Measurements from ENCODE around the gene NUBP2.

NUBP2 gene

DNA sequence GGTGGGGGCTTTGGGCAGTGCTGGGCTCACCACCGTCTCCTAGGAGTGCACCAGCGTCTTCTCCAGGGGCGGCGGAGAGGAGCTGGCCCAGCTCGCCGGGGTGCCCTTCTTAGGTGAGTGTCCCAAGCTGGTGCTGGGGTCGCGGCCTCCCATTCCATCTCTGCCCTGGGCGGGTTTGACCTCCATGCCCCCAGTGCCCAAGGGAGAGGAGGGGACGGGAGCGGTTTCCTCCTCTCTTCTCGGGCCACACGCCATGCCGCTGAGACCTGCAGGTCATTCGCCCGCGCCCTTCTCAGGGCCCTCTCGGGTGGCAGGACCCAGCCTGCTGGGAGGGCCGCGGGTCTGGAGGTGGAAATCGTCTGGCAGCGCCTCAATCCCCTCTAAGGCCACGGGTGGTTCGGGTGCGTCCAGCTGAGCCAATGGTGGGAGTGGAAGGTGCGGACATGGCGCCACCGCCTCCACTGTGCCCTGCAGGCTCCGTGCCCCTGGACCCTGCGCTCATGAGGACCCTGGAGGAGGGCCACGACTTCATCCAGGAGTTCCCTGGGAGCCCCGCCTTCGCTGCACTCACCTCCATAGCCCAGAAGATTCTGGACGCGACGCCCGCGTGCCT is 5.4 kb downstream of the NUBP2 start:
- no peak overlapping the region for H3K4me3 ChIP-seq (ENCODE audit: low read depth, low read length)
- TF ChIP-seq, protein P1, sequence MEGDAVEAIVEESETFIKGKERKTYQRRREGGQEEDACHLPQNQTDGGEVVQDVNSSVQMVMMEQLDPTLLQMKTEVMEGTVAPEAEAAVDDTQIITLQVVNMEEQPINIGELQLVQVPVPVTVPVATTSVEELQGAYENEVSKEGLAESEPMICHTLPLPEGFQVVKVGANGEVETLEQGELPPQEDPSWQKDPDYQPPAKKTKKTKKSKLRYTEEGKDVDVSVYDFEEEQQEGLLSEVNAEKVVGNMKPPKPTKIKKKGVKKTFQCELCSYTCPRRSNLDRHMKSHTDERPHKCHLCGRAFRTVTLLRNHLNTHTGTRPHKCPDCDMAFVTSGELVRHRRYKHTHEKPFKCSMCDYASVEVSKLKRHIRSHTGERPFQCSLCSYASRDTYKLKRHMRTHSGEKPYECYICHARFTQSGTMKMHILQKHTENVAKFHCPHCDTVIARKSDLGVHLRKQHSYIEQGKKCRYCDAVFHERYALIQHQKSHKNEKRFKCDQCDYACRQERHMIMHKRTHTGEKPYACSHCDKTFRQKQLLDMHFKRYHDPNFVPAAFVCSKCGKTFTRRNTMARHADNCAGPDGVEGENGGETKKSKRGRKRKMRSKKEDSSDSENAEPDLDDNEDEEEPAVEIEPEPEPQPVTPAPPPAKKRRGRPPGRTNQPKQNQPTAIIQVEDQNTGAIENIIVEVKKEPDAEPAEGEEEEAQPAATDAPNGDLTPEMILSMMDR (IDR thresholded peaks at IDR 0.05; ENCODE audit: low read depth, low read length) = no peak
- no peak for DNase-seq
- H3K27ac ChIP-seq = no peak overlapping the region
- H3K27me3 ChIP-seq (ENCODE audit: insufficient read depth, low read depth, severe bottlenecking) = no peaks in the 10 kb centered on the region
- H3K36me3 ChIP-seq = peaks cover 63% of the 10 kb centered on the region
- H3K9me3 ChIP-seq (ENCODE audit: severe bottlenecking) = no peaks in the 10 kb centered on the region

DNA sequence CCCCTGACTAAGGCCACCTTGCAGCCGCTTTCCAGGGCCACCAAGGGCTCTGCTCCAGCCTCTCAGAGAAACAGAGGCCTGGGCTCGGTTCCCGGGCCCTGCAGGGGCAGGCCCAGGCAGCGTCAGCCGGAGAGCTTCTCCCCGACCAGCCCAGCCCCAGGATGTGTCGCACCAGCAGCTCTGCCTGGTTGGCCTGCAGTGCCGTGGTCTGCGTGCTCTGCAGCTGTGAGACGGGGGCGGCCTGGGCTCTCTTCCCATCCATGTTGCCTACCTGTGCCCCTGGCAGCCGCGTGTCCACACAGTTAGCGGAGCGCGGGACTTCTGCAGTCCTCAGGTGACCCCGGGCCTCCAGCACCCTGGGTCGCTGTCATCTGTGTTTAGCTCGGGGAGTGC is 5.9 kb downstream of the NUBP2 start:
- H3K36me3 ChIP-seq = peaks cover 63% of the 10 kb centered on the region
- H3K27ac ChIP-seq = no peak overlapping the region

DNA sequence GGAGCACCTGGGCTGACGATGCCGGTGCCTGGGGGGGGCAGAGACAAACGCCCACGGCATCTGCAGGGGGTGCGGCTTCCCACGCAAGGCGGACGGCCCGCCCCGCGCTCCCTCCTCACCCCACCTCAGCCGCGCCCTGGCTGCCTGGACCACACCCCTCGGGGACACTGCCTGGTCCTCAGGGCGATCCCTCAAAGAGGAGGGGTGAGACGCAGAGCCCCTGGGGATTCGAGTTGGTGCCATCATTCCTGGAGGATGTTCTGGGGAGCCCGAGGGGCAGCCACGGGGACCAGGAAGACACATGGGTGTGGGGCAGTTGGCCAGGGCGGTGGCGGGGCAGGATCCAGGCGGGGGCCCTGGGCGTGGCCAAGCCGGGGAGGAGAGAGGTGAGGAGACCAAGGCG is 6.9 kb downstream of the NUBP2 start:
- no peaks in the 10 kb centered on the region for H3K27me3 ChIP-seq (ENCODE audit: insufficient read depth, low read depth, severe bottlenecking)
- no peak overlapping the region for H3K4me3 ChIP-seq (ENCODE audit: low read depth, low read length)
- no peaks in the 10 kb centered on the region for H3K9me3 ChIP-seq (ENCODE audit: severe bottlenecking)
- peaks cover 58% of the 10 kb centered on the region for H3K36me3 ChIP-seq
- DNase-seq = no peak
- TF ChIP-seq, protein P1 (IDR thresholded peaks at IDR 0.05; ENCODE audit: low read depth, low read length) = no peak
- no peak overlapping the region for H3K27ac ChIP-seq

More for the DNA sequence above, 5.9 kb downstream of the NUBP2 start:
- H3K9me3 ChIP-seq (ENCODE audit: severe bottlenecking) = no peaks in the 10 kb centered on the region
- TF ChIP-seq, protein P1 (IDR thresholded peaks at IDR 0.05; ENCODE audit: low read depth, low read length) = no peak
- DNase-seq = no peak
- H3K4me3 ChIP-seq (ENCODE audit: low read depth, low read length) = no peak overlapping the region
- no peaks in the 10 kb centered on the region for H3K27me3 ChIP-seq (ENCODE audit: insufficient read depth, low read depth, severe bottlenecking)

DNA sequence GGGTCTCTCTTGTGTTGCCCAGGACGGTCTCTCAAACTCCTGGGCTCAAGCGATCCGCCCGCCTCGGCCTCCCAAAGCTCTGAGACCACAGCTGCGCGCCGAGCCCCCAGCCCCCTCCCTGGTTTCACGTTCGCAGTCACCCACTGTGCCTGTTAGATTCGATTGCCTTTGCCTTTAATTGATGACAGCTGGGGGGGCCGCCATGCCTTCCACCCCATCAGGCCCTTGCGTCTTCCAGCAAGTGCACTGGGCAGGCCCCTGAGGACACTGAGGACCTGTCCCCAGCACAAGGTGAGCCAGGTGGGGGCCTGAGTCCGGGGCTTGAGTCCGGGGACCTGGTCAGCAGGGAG is 7.5 kb downstream of the NUBP2 start:
- DNase-seq = no peak
- Histone ChIP-seq H3K4me3 (ENCODE audit: low read depth, low read length) (no peak overlapping the region), H3K36me3 (peaks cover 53% of the 10 kb centered on the region), H3K9me3 (ENCODE audit: severe bottlenecking) (no peaks in the 10 kb centered on the region), H3K27me3 (ENCODE audit: insufficient read depth, low read depth, severe bottlenecking) (no peaks in the 10 kb centered on the region), H3K27ac (no peak overlapping the region)
- TF ChIP-seq, protein P1 (IDR thresholded peaks at IDR 0.05; ENCODE audit: low read depth, low read length) = no peak

DNA sequence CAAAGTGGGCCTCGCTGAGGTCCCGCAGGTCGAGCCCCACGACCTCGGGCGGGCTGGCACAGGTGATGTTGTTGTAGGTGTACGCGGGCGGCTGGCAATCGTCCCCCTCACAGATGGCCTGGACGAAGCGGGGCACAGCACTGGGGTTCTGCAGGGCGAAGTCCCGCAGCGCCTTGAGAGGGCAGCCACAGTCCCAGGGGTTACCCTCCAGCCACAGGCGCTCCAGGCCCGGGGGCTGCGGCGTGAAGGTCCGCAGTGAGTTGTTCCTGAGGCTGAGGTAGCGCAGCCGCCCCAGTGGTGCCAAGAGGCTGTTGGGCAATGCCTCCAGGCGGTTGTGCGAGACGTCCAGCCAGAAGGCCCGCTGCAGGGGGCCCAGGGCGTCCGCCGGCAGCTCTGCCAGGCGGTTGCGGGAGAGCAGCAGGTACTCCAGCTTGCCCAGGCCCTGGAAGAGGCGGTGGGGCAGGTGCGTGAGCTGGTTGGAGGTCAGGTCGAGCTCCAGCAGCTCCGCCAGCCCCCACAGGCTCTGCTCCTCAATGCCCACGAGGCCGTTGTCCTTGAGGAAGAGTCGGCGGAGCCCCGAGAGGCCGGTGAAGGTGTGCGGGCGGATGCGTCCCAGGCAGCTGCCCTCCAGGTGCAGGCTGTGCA is 8.0 kb downstream of the NUBP2 start:
- TF ChIP-seq, protein P1 (IDR thresholded peaks at IDR 0.05; ENCODE audit: low read depth, low read length) = no peak
- Histone ChIP-seq H3K4me3 (ENCODE audit: low read depth, low read length) (no peak overlapping the region), H3K27ac (no peak overlapping the region)

More for the DNA sequence above, 8.0 kb downstream of the NUBP2 start:
- no peaks in the 10 kb centered on the region for H3K27me3 ChIP-seq (ENCODE audit: insufficient read depth, low read depth, severe bottlenecking)
- DNase-seq = no peak
- peaks cover 50% of the 10 kb centered on the region for H3K36me3 ChIP-seq
- no peaks in the 10 kb centered on the region for H3K9me3 ChIP-seq (ENCODE audit: severe bottlenecking)
